Stimulated activated CD4-positive, alpha-beta T cell treated with anti-CD3 and anti-CD28 coated beads, Interleukin-1b, Interleukin-23, amount 100 ng/mL, for 24 hours (primary cell): ENCODE results near the gene CDH9.
"Not testable (repeated sequence)": the region's sequence is repeated elsewhere in the genome, so short reads cannot be mapped to it uniquely, and the experiment has no call there.

ENCODE experiments used
- DNase-seq, 4 experiments: peaks; one replicate each; pipeline ENCODE4 v3.0.0-alpha.2; 2020; ENCODE audit warnings: low read depth in 4 of 4, low spot score in 1 of 4

Gene CDH9

DNA sequence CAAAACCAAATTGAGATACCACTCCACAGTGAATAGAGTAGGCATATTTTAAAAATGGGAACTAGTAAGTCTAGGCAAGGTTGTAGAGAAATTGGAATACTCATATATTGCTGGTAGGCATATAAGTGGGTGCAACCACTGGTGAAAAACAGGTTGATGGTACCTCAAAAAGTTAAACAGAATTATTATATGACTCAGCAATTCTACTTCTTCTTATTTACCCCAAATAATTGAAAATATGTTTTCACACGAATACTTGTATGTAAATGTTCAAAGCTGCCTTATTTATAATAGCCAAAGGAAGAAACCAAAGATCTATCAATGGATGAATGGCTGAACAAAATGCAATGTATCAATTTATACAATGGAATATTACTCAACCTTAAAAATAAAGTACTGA lies 79.1 kb downstream of the CDH9 start:
- DNase-seq, result no peak

GRCh38 chr5:26955161-26955560 lies 83.2 kb downstream of the CDH9 start:
- DNase-seq, result no peak

DNA sequence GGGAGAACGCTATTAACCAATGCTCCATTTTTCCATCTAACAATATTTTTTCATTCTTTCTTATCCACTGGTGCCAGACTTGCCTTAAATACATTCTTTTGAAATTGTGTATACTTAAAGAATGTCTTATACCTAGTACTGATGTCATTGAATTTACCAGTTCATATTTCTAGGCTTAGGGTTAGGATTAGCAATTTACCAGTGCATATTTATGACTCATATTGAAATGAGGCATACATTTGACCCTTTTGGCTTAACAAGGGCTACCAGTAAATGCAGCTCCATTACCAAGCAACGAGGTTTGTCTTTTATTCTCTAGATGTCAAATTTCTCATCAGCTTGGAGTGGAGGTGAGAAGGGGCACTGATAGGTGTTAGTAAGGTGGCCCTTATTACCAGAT lies 89.5 kb downstream of the CDH9 start:
- no peak for DNase-seq

DNA sequence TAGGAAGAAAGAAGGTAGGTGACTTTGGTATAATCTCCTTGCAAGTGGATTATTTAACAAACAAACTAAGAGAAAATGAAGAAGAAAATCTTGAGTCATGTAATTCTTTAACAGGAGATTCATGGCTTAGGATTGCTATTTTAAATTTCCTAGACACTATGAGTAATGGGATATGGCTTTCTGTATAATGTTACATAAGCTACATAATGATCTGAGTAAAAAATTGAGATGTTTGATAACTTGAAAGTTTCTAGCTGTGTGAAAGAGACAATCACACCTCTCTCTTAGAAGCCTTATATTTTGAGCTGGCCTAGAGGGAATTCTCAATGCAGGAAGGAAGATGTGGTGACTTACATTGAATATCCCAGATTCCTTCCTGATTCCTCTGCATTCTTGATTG lies 92.5 kb downstream of the CDH9 start:
- no peak for DNase-seq

DNA sequence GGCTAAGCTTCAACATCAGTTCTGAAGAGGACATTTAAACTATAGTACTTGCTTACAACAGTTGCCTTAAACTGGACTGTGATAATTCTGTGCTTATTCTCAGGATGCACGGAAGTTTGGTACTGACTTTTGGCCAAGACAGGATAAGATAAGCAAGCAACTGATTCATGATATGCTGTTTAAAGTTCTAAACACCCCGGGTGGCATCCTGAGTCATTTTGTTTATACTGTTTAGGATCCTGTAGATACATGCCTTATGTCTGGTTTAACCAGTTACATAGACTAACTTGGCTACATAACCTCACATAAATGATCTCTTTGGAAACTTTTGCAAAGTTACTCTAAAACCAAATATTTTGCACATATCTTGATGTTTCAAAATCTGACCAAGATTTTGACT lies 95.9 kb downstream of the CDH9 start:
- no peak for DNase-seq

GRCh38 chr5:26940994-26941393 lies 97.4 kb downstream of the CDH9 start:
- no peak for DNase-seq

- no peak for DNase-seq
Measured at GRCh38 chr5:26932238-26932637, 106.1 kb downstream of the CDH9 start.

DNA sequence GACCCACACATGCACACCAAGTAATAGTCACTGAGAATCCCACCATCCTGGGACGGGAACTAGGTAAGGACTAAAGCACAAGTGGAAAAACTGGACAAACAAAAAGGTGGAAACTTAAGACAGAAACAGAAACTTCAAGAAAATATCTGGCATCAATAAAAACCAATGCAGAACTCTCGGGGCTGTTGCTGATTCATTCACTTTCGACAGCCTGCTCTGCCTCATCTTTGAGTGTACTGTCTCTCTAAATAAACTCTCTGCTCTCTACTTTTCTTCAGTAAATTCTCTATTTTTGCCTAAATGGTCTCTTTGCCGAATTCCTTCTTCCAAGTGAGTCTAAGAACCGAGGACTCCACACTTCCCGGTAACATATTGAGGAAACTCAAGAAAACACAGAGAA lies 116.9 kb downstream of the CDH9 start:
- DNase-seq, result no peak

DNA sequence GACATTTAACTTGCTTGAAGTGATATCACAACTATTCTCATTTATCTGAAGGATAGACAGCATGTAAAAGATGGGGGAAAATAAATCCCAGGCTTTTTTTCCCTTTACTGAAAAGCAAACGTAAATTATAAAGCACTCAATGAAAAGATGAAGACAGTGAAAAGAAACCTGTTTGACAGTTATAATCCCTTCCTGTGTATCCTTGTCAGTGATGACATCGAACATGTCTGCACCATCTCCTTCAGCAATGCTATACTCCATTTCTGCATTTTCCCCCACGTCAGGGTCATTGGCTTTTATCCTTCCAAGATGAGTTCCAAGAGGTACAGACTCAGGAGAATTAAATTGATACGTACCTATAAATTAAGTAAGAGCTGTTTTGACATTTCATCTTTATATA lies 134.9 kb downstream of the CDH9 start:
- DNase-seq, result no peak

DNA sequence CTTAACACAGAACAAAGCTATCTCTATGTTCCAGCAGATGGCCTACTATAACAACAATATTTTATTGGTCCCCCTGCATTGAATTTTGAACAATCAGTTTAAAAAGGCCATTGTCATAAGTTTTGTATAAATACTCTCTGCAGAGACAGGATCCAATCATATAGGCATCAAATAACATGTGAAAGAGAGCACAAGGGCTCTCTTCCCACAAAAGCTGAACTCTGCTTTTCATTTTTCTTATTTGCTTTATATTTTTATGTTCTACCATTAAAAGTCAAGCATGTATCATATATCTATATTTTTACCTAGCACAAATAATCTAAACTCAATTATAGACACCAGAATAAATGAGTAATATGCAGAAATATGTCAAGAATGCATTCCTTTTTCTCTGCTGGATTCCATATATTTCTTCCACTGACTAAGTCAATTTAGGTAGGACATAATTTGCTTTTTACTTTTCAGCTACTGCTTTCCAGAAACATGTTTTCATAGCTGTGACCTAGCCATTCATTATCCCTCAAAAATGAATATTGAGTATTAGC lies 143.6 kb downstream of the CDH9 start:
- DNase-seq, result no peak

DNA sequence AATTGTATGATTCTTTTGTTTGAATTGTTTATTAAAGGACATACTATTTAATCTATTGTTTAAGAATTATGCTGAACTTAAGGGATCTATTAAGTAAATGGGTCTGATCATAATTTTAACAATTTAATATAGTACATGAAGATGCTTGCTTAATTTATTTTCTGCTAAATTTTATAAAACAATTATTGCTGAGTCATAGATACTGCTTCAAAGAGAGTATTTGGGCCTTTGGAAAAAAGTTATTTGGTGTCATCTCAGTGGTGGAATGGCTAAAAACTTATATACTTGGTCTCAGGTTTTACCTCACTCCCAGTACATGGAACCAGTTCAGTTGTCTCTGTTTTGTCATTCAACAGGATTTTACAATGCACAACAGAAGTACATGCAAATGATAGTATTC lies 145.3 kb downstream of the CDH9 start:
- no peak for DNase-seq

- DNase-seq, result no peak
Measured at GRCh38 chr5:26889815-26890214, 148.6 kb downstream of the CDH9 start.

DNA sequence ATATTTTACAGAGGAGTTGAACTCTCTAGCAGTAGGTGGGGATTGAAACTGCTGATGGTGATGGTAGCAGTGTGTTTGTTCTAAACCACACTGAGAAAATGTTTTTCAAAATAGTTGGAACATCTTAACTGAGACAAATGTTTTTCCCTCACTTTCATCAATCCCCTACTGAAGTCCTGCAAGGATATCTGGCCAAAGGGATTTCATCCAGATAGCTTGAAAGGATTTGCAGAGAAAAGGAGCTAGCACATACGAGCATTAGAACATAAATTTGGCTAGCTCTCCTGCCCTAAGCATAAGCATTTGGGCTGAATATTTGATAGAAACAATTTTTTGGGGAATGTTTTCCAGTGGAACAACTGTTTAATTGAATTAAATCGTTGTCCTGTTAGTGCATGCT lies 153.9 kb downstream of the CDH9 start:
- DNase-seq, result no peak

GRCh38 chr5:26883375-26883774 lies 155.0 kb downstream of the CDH9 start:
- DNase-seq, result no peak

- DNase-seq, result no peak
Measured at GRCh38 chr5:26881901-26882300, 156.5 kb downstream of the CDH9 start.

GRCh38 chr5:26877154-26877553 lies 161.2 kb downstream of the CDH9 start:
- DNase-seq, result no peak

- no peak for DNase-seq
Measured at GRCh38 chr5:26872337-26872736, 166.0 kb downstream of the CDH9 start.

GRCh38 chr5:26869781-26870180 lies 168.6 kb downstream of the CDH9 start:
- no peak for DNase-seq

- no peak for DNase-seq
Measured at GRCh38 chr5:26868504-26868903, 169.9 kb downstream of the CDH9 start.

DNA sequence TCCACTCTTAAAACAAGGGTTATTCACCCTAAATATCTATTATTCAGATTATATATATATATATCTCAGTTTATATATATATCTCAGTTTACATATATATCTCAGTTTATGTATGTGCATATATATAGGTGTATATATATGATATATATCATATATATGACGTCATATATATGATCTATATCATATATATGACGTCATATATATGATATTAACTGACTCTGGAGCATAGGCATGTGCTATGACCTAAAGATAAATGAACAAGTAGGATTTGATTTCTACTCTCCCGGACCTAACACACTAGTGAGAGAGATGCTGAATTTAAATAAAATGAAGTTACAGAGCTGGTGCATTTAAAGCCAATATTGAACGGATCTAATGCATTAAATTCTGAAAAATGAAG lies 174.3 kb downstream of the CDH9 start:
- no peak for DNase-seq

- DNase-seq, result no peak
Measured at GRCh38 chr5:26856238-26856637, 182.1 kb downstream of the CDH9 start.

DNA sequence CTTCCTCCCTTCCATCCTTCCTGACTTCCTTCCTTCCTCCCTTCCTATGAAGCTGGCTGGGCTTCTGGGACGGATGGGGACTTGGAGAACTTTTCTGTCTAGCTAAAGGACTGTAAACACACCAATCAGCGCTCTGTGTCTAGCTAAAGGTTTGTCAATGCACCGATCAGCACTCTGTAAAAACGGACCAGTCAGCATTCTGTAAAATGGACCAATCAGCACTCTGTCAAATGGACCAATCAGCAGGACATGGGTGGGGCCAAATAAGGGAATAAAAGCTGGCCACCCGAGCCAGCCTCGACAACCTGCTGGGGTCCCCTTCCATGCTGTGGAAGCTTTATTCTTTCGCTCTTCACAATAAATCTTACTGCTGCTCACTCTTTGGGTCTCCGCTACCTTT lies 185.9 kb downstream of the CDH9 start:
- not testable (repeated sequence) for DNase-seq

GRCh38 chr5:26847041-26847736 lies 191.2 kb downstream of the CDH9 start:
- DNase-seq, result no peak
